CD4-positive, alpha-beta T cell (primary cell): Measurements from ENCODE around the gene TMLHE. TPM values are rescaled to one million over a fixed set of nuclear protein-coding genes. Genes with fewer than 3 reads are reported as not detected.

Experiments
- ATAC-seq: fragments of 200-7000 bp; cut with Tn5 transposase; one replicate; pipeline ENCODE4 v1.10.0; 2022; ENCODE audit warnings: mild to moderate bottlenecking; ENCODE audit not compliant: poor library complexity
- CTCF ChIA-PET: fragments of 350-600 bp; sonication (Branson Sonifier 250); formaldehyde crosslinking; loops from one replicate; lab custom pipeline; 2021; ENCODE audit warnings: antibody characterized with exemption, inconsistent platforms; lab: Charles Lee
- POLR2A ChIA-PET: fragments of 350-600 bp; sonication (Branson Sonifier 250); formaldehyde crosslinking; loops from one replicate; lab custom pipeline; 2021; ENCODE audit warnings: antibody characterized with exemption, inconsistent platforms; lab: Charles Lee
- DNase-seq, 14 experiments: peaks; one replicate each; pipeline ENCODE4 v3.0.0-alpha.2; 2013 to 2020; ENCODE audit warnings: mixed read lengths in 2 of 14
- H3K27ac ChIP-seq, 2 donors: one replicate each; pipeline versions ENCODE4 v1.5.1 to v1.7.0; 2013; ENCODE audit warnings: low read length in 2 of 2, low read depth in 1 of 2, mild to moderate bottlenecking in 1 of 2
- H3K27me3 ChIP-seq, 2 experiments: 1 replicate in 1 of 2; 2 replicates in 1 of 2; pipeline versions ENCODE4 v1.6.1 to v1.7.0; 2013; ENCODE audit warnings: low read length in 2 of 2, control low read depth in 1 of 2, mild to moderate bottlenecking in 1 of 2, moderate library complexity in 1 of 2; ENCODE audit not compliant: insufficient read depth in 2 of 2, control insufficient read depth in 1 of 2
- H3K36me3 ChIP-seq: one replicate; pipeline ENCODE4 v1.6.1; 2013; ENCODE audit warnings: low read length, control low read depth; ENCODE audit not compliant: insufficient read depth
- H3K4me1 ChIP-seq: one replicate; pipeline ENCODE4 v1.6.1; 2013; ENCODE audit warnings: low read length, control low read depth; ENCODE audit not compliant: insufficient read depth
- H3K4me3 ChIP-seq: one replicate; pipeline ENCODE4 v1.5.1; 2013; ENCODE audit warnings: mild to moderate bottlenecking, low read length, moderate library complexity
- H3K9me3 ChIP-seq, 2 experiments: 1 replicate in 1 of 2; 2 replicates in 1 of 2; pipeline versions ENCODE4 v1.6.1 to v1.7.0; 2013; ENCODE audit warnings: low read length in 2 of 2, mild to moderate bottlenecking in 2 of 2, control low read depth in 1 of 2, moderate library complexity in 1 of 2; ENCODE audit not compliant: control insufficient read depth in 1 of 2, insufficient read depth in 1 of 2
- H3K27ac Mint-ChIP-seq: one replicate; pipeline ENCODE4 v1.8.0; 2020; ENCODE audit warnings: mixed read lengths
- H3K27me3 Mint-ChIP-seq: one replicate; pipeline ENCODE4 v1.8.0; 2021; ENCODE audit warnings: mixed read lengths
- H3K36me3 Mint-ChIP-seq: one replicate; pipeline ENCODE4 v1.8.0; 2021; ENCODE audit warnings: low read depth, mixed read lengths
- H3K4me1 Mint-ChIP-seq: one replicate; pipeline ENCODE4 v1.8.0; 2021; ENCODE audit warnings: low read depth, mixed read lengths
- H3K4me3 Mint-ChIP-seq: one replicate; pipeline ENCODE4 v1.8.0; 2020; ENCODE audit warnings: mild to moderate bottlenecking, mixed read lengths
- H3K9me3 Mint-ChIP-seq: one replicate; pipeline ENCODE4 v1.8.0; 2020; ENCODE audit warnings: mixed read lengths
- intact Hi-C, 2 experiments: fragments of 100-400 bp; cut with DNase I in 1 of 2; cut with micrococcal nuclease in 1 of 2; formaldehyde crosslinking; loops; one replicate each; pipeline versions ENCODE4 v1.15.1 to v1.9.0; 2023 to 2025; cut with DNase I, micrococcal nuclease
- total RNA-seq, 174 experiments: library from RNA in 2 of 174; stranded (reverse) in 2 of 174; gene quantifications; one replicate each; pipeline ENCODE4 v1.2.3 and lab custom pipeline; 2021 to 2026
- TF ChIP-seq, protein P1 (sequence below): fragments of 200-600 bp; IDR thresholded peaks from one replicate; pipeline ENCODE4 v1.8.0; 2022; ENCODE audit warnings: antibody characterized with exemption, mild to moderate bottlenecking

TMLHE gene
- total RNA-seq, 2 experiments from 2014 or later, result 6.9 to 8.9 TPM

DNA sequence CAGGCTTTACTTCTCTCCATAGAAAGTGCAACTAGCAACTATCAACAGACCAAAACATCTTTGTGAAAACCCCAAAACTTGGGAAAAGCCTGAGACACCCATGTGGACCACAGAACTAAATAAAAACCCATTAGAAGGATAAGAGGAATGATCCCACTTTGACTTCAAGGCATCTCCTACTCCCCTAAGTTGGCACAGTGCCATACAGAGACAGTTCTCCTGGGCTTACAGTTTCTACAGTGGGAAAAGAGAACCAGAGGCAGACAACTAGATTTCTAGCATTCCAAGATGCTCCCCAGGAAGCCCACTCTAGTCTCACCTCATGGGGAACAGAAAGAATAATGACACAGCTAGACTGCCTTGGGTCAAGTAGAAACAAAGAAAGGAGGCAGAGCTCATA lies 20.4 kb downstream of the TMLHE start:
- no peak overlapping the region for H3K27ac Mint-ChIP-seq
- H3K4me3 Mint-ChIP-seq, result no peak overlapping the region
- intact Hi-C loops, result no loop called here
- no peaks in the 10 kb centered on the region for H3K27me3 ChIP-seq
- H3K4me3 ChIP-seq, result no peak overlapping the region
- H3K4me1 ChIP-seq, result no peaks in the 10 kb centered on the region
- CTCF ChIA-PET, result no interaction called here
- peaks cover 6% of the 10 kb centered on the region for H3K36me3 ChIP-seq
- no peaks in the 10 kb centered on the region for H3K27me3 Mint-ChIP-seq
- no peaks in the 10 kb centered on the region for H3K4me1 Mint-ChIP-seq
- H3K27ac ChIP-seq, result no peak overlapping the region
- H3K9me3 ChIP-seq, result peaks cover 6 to 7% of the 10 kb centered on the region in 2 experiments
- peaks cover 71% of the 10 kb centered on the region for H3K36me3 Mint-ChIP-seq
- TF ChIP-seq, protein P1, sequence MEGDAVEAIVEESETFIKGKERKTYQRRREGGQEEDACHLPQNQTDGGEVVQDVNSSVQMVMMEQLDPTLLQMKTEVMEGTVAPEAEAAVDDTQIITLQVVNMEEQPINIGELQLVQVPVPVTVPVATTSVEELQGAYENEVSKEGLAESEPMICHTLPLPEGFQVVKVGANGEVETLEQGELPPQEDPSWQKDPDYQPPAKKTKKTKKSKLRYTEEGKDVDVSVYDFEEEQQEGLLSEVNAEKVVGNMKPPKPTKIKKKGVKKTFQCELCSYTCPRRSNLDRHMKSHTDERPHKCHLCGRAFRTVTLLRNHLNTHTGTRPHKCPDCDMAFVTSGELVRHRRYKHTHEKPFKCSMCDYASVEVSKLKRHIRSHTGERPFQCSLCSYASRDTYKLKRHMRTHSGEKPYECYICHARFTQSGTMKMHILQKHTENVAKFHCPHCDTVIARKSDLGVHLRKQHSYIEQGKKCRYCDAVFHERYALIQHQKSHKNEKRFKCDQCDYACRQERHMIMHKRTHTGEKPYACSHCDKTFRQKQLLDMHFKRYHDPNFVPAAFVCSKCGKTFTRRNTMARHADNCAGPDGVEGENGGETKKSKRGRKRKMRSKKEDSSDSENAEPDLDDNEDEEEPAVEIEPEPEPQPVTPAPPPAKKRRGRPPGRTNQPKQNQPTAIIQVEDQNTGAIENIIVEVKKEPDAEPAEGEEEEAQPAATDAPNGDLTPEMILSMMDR, result no peak
- no peaks in the 10 kb centered on the region for H3K9me3 Mint-ChIP-seq
- POLR2A ChIA-PET, result no interaction called here
- no peak for DNase-seq
- ATAC-seq, result no peak

DNA sequence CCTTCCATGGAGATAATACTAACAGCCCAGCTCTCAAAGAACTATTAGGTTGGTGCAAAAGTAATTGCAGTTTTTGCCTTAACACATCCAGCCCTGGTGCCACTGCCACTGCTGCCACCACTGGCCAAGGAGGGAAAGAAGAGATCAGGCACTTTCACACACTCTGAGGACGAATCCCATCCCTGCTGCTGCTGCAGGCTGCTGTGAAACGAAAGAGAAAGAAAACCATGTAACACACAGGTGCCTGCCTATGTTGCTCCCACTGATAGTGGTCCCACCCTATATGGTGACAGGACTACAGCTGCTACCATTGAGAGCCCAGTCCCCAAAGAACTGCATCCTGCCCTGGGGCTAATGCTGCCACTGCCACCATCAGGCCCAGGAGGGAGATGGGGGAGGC lies 35.1 kb downstream of the TMLHE start:
- H3K36me3 Mint-ChIP-seq, result peaks cover 49% of the 10 kb centered on the region
- intact Hi-C loops, result no loop called here
- H3K4me1 Mint-ChIP-seq, result peaks cover 16% of the 10 kb centered on the region
- TF ChIP-seq, protein P1, result no peak
- Histone ChIP-seq H3K27me3 (no peaks in the 10 kb centered on the region), H3K36me3 (no peaks in the 10 kb centered on the region), H3K4me1 (peaks cover 15% of the 10 kb centered on the region), H3K27ac (no peak overlapping the region), H3K9me3 (peaks cover 0 to 8% of the 10 kb centered on the region in 2 experiments), H3K4me3 (no peak overlapping the region)
- no peaks in the 10 kb centered on the region for H3K9me3 Mint-ChIP-seq
- ATAC-seq, result no peak
- no peak overlapping the region for H3K27ac Mint-ChIP-seq
- CTCF ChIA-PET, result no interaction called here
- no peaks in the 10 kb centered on the region for H3K27me3 Mint-ChIP-seq
- DNase-seq, result peak in 3 of 14 experiments; percentile 8 to 46 (median 12)
- POLR2A ChIA-PET, result interaction anchor here (0.6 kb wide), 1 partner anchor 140 kb away, joined by 3 read pairs; no protein-coding TSS in a partner anchor
- H3K4me3 Mint-ChIP-seq, result no peak overlapping the region

DNA sequence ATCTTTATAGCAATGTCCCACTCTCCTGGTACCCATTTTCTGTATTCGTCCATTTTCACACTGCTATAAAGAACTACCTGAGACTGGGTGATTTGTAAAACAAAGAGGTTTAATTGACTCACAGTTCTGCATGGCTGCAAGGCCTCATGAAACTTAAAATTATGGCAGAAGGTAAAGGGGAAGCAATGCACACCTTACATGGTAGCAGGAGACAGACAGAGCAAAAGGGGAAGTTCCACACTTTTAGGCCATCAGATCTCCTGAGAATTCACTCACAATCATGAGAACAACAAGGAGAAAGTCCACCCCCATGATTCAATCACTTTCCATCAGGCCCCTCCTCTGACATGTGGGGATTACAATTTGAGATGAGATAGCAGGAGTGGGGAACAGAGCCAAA lies 49.7 kb downstream of the TMLHE start:
- DNase-seq, result no peak
- no peak overlapping the region for H3K4me3 Mint-ChIP-seq
- ATAC-seq, result no peak
- Histone ChIP-seq H3K9me3 (peaks cover 0 to 7% of the 10 kb centered on the region in 2 experiments), H3K4me1 (no peaks in the 10 kb centered on the region), H3K27ac (no peak overlapping the region), H3K27me3 (no peaks in the 10 kb centered on the region), H3K36me3 (no peaks in the 10 kb centered on the region), H3K4me3 (no peak overlapping the region)
- POLR2A ChIA-PET, result no interaction called here
- H3K36me3 Mint-ChIP-seq, result peaks cover 76% of the 10 kb centered on the region
- H3K4me1 Mint-ChIP-seq, result no peaks in the 10 kb centered on the region
- H3K9me3 Mint-ChIP-seq, result peaks cover 5% of the 10 kb centered on the region
- CTCF ChIA-PET, result no interaction called here
- no peaks in the 10 kb centered on the region for H3K27me3 Mint-ChIP-seq
- intact Hi-C loops, result no loop called here
- no peak overlapping the region for H3K27ac Mint-ChIP-seq
- TF ChIP-seq, protein P1, result no peak
